ENCODE results near the gene DGLUCY.

GRCh38 chr14:91118511-91119068, 4.7 kb downstream of the DGLUCY start:
- TF ChIP-seq CTCF (IDR thresholded peaks at IDR 0.05) (no peak), EZH2 (IDR thresholded peaks at IDR 0.05; ENCODE audit: borderline replicate concordance, insufficient read depth, low read depth, low read length, poor library complexity, severe bottlenecking) (no peak)
